ENCODE results near the gene TGOLN2. TPM values are rescaled to one million over a fixed set of nuclear protein-coding genes. Genes with fewer than 3 reads are reported as not detected.

TGOLN2 gene
- total and polyA plus RNA-seq, 9 donors = 43.2 to 115 (median 75.8) TPM

- Histone ChIP-seq H3K4me1 (ENCODE audit: insufficient read depth) (peaks cover 32% of the 10 kb centered on the region), H3K36me3 (no peaks in the 10 kb centered on the region), H3K27me3 (no peaks in the 10 kb centered on the region), H3K9me3 (no peaks in the 10 kb centered on the region), H3K27ac (peak overlapping the region; percentile 68 to 77), H3K4me3 (no peak overlapping the region)
- TF ChIP-seq POLR2A (IDR thresholded peaks at IDR 0.05) (no peak), EP300 (IDR thresholded peaks at IDR 0.05) (no peak), CTCF (IDR thresholded peaks at IDR 0.05) (no peak)
- WGBS, 3 donors = 11 to 18% (median 17%) methylated on average over 15 of the region's 15 CpGs
- DNase-seq = peak; percentile 56 to 73 (median 71)
- intact Hi-C loops (cut with DNase I) = no loop called here
These were observed 50.2 kb downstream of the TGOLN2 start for GRCh38 chr2:85277416-85278158.

GRCh38 chr2:85276571-85277118 is 51.1 kb downstream of the TGOLN2 start:
- no peak overlapping the region for H3K4me3 ChIP-seq
- H3K9me3 ChIP-seq = no peaks in the 10 kb centered on the region
- H3K27me3 ChIP-seq = no peaks in the 10 kb centered on the region
- TF ChIP-seq POLR2A (IDR thresholded peaks at IDR 0.05) (no peak), CTCF (IDR thresholded peaks at IDR 0.05) (no peak), EP300 (IDR thresholded peaks at IDR 0.05) (no peak)
- peak overlapping the region; percentile 68 to 77 for H3K27ac ChIP-seq
- H3K4me1 ChIP-seq (ENCODE audit: insufficient read depth) = peaks cover 32% of the 10 kb centered on the region
- H3K36me3 ChIP-seq = no peaks in the 10 kb centered on the region
- DNase-seq = peak; percentile 39 to 63 (median 51)
- 8 to 22% (median 9%) methylated on average over 14 of the region's 14 CpGs for WGBS, 3 donors
- intact Hi-C loops (cut with DNase I) = no loop called here

GRCh38 chr2:85275984-85276540 is 51.7 kb downstream of the TGOLN2 start:
- peaks cover 32% of the 10 kb centered on the region for H3K4me1 ChIP-seq (ENCODE audit: insufficient read depth)
- H3K27me3 ChIP-seq = no peaks in the 10 kb centered on the region
- H3K27ac ChIP-seq = peak overlapping the region in 1 of 2 donors; percentile 77
- no peaks in the 10 kb centered on the region for H3K9me3 ChIP-seq
- no peak for DNase-seq
- no peak for TF ChIP-seq POLR2A (IDR thresholded peaks at IDR 0.05)
- TF ChIP-seq CTCF (IDR thresholded peaks at IDR 0.05) = no peak
- TF ChIP-seq EP300 (IDR thresholded peaks at IDR 0.05) = no peak
- 17 to 28% (median 22%) methylated on average over 9 of the region's 9 CpGs for WGBS, 3 donors
- H3K36me3 ChIP-seq = no peaks in the 10 kb centered on the region
- H3K4me3 ChIP-seq = peak overlapping the region; percentile 21
- intact Hi-C loops (cut with DNase I) = no loop called here

- intact Hi-C loops (cut with DNase I) = no loop called here
These were observed 53.8 kb downstream of the TGOLN2 start for GRCh38 chr2:85273738-85274731.

More at GRCh38 chr2:85273738-85274731, 53.8 kb downstream of the TGOLN2 start:
- Histone ChIP-seq H3K27ac (peak overlapping the region in 1 of 2 donors; percentile 77), H3K4me1 (ENCODE audit: insufficient read depth) (peaks cover 34% of the 10 kb centered on the region), H3K9me3 (no peaks in the 10 kb centered on the region), H3K27me3 (no peaks in the 10 kb centered on the region), H3K36me3 (no peaks in the 10 kb centered on the region), H3K4me3 (no peak overlapping the region)
- no peak for TF ChIP-seq CTCF (IDR thresholded peaks at IDR 0.05)
- no peak for TF ChIP-seq POLR2A (IDR thresholded peaks at IDR 0.05)
- TF ChIP-seq EP300 (IDR thresholded peaks at IDR 0.05) = no peak
- 35 to 42% (median 41%) methylated on average over 21 of the region's 21 CpGs for WGBS, 3 donors
- DNase-seq = peak; percentile 67 to 79 (median 74)

All from ovary (tissue), 9 donors.